ENCODE measurements around the gene ZNRF3. TPM values are rescaled to one million over a fixed set of nuclear protein-coding genes. Genes with fewer than 3 reads are reported as not detected.

Gene ZNRF3
- total and polyA plus RNA-seq, 9 donors: 7.4 to 24.3 (median 11.6) TPM

- Histone ChIP-seq H3K27me3 (no peaks in the 10 kb centered on the region), H3K4me1 (ENCODE audit: insufficient read depth) (peaks cover 3% of the 10 kb centered on the region), H3K36me3 (no peaks in the 10 kb centered on the region), H3K9me3 (no peaks in the 10 kb centered on the region), H3K4me3 (no peak overlapping the region), H3K27ac (no peak overlapping the region)
- intact Hi-C loops (cut with DNase I): no loop called here
- WGBS, 3 donors: 96 to 99% (median 97%) methylated on average over 5 of the region's 5 CpGs
- TF ChIP-seq EP300 (IDR thresholded peaks at IDR 0.05) (no peak), CTCF (IDR thresholded peaks at IDR 0.05) (no peak), POLR2A (IDR thresholded peaks at IDR 0.05) (no peak)
- no peak for DNase-seq
Observed at GRCh38 chr22:28942333-28942732, 59.0 kb downstream of the ZNRF3 start.

DNA sequence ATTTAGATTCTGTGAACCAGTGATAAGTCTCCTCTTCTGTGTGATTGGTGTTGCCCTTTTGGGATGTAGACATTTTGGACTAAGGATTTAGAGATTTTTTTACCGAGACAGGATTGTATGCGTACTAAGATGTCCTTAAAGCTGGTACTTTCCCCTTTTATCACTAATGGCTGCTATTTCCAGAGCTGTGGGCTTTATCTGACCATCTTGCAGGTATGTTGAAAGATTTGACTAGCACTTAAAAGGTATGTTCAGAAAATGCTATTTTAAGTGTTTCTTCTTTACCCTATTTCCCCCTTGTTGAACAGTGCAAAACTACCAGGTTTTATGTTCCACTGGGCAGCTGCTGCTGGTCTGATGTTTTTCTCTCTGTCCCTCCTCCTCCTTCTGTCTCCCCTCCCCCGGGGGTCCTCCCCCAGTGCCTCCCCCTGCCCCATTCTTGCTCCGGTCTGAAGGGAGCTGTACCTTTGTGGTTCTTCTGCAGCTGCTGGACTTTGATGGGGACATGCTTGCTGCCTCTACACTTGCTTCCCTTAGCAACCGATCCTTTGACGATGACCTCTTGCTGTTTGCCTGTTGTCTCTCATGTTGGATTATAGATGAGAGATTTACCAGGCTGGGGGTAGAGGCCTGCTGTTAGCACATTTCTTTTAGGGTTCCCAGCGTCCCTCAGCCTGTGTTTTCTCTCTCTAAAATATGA lies 59.6 kb downstream of the ZNRF3 start:
- no peaks in the 10 kb centered on the region for H3K36me3 ChIP-seq
- TF ChIP-seq POLR2A (IDR thresholded peaks at IDR 0.05): no peak
- no peak for TF ChIP-seq EP300 (IDR thresholded peaks at IDR 0.05)
- TF ChIP-seq CTCF (IDR thresholded peaks at IDR 0.05): no peak
- 46 to 50% (median 49%) methylated on average over 7 of the region's 7 CpGs for WGBS, 3 donors
- H3K4me1 ChIP-seq (ENCODE audit: insufficient read depth): peaks cover 3% of the 10 kb centered on the region
- H3K4me3 ChIP-seq: no peak overlapping the region
- no peaks in the 10 kb centered on the region for H3K9me3 ChIP-seq
- DNase-seq: no peak
- intact Hi-C loops (cut with DNase I): no loop called here
- no peaks in the 10 kb centered on the region for H3K27me3 ChIP-seq
- no peak overlapping the region for H3K27ac ChIP-seq

DNA sequence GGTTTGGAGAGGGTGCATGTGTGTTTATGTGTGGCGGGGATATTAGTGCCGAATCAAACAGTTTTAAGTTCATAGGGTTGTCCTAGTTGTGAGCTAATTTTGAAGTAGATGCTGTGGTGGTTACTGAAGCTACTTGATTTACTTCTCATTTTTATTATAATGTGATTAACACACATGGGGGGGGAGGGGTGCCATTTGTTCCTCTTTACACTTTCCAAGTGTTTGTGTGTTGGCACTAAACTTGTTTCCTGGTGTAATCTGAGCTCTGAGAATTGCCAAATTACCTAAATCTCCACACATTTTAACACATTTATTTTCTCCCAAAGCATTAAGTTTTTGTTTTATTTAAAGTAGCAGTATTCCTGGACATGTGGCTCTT lies 60.1 kb downstream of the ZNRF3 start:
- no peaks in the 10 kb centered on the region for H3K27me3 ChIP-seq
- H3K4me3 ChIP-seq: no peak overlapping the region
- TF ChIP-seq EP300 (IDR thresholded peaks at IDR 0.05) (no peak), POLR2A (IDR thresholded peaks at IDR 0.05) (no peak), CTCF (IDR thresholded peaks at IDR 0.05) (no peak)
- no peaks in the 10 kb centered on the region for H3K36me3 ChIP-seq
- 55 to 61% (median 60%) methylated on average over 2 of the region's 2 CpGs for WGBS, 3 donors
- H3K27ac ChIP-seq: no peak overlapping the region
- intact Hi-C loops (cut with DNase I): no loop called here
- no peaks in the 10 kb centered on the region for H3K9me3 ChIP-seq
- DNase-seq: no peak
- peaks cover 3% of the 10 kb centered on the region for H3K4me1 ChIP-seq (ENCODE audit: insufficient read depth)

GRCh38 chr22:28947125-28947524 lies 63.8 kb downstream of the ZNRF3 start:
- no peaks in the 10 kb centered on the region for H3K36me3 ChIP-seq
- intact Hi-C loops (cut with DNase I): no loop called here
- WGBS, 3 donors: 96 to 100% (median 97%) methylated on average over 1 of the region's 1 CpG
- DNase-seq: no peak
- H3K4me1 ChIP-seq (ENCODE audit: insufficient read depth): peaks cover 11% of the 10 kb centered on the region
- no peak overlapping the region for H3K4me3 ChIP-seq
- no peak for TF ChIP-seq EP300 (IDR thresholded peaks at IDR 0.05)
- no peak for TF ChIP-seq CTCF (IDR thresholded peaks at IDR 0.05)
- no peak for TF ChIP-seq POLR2A (IDR thresholded peaks at IDR 0.05)
- H3K27me3 ChIP-seq: no peaks in the 10 kb centered on the region
- no peaks in the 10 kb centered on the region for H3K9me3 ChIP-seq
- H3K27ac ChIP-seq: no peak overlapping the region
